Measurements from ENCODE around the gene MYMK. TPM values are rescaled to one million over a fixed set of nuclear protein-coding genes. Genes with fewer than 3 reads are reported as not detected.
A peak's percentile ranks its signal among the peaks of the same experiment; 100 is the strongest.

The MYMK gene
- total RNA-seq, 1 experiment from 2014 or later = not detected

DNA sequence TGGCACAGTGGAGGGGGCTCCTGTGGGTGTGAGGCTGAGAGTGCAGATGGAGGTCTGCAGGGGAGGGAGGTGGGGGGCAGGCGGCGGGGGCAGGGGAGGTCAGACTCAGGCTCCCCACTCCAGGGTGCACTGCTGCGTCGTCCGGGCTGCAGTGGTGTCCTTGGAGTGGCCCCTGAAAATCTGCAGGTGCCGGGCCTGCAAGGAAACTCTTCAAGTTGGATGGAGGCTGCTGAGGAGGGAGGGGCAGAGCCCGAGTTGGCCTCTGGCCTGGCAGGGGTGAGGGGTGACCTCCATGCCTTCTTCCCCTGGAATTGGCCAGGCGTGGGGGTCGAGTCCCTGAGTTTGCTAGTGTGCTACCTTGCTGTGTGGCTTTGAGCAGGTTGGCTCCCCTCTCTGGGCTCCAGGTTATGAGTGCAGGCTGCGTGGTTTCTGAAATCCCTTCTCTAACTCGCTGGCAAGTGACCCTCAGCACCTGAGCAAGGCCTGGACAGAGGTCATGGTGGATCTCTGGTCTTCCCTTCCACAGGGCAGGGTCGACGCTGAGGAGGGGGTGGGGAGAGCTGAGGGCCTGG lies 10.6 kb upstream of the MYMK start:
- DNase-seq (ENCODE audit: low spot score) = no peak

- DNase-seq (ENCODE audit: low spot score) = peak; percentile 22
Observed at GRCh38 chr9:133534346-133535291, 9.9 kb upstream of the MYMK start, which contains the start of gene ADAMTSL2. Gene ADAMTSL2 (plus strand): TSS chr9:133534704. CDS start chr9:133536713, 2,009 bp downstream.

- no peak for DNase-seq (ENCODE audit: low spot score)
Observed at GRCh38 chr9:133533857-133534256, 9.1 kb upstream of the MYMK start.

- peak; percentile 91 for DNase-seq (ENCODE audit: low spot score)
Observed at GRCh38 chr9:133532937-133533668, 8.3 kb upstream of the MYMK start.

GRCh38 chr9:133531293-133531692 lies 6.5 kb upstream of the MYMK start:
- no peak for DNase-seq (ENCODE audit: low spot score)

GRCh38 chr9:133529874-133530273 lies 5.1 kb upstream of the MYMK start:
- DNase-seq (ENCODE audit: low spot score) = no peak

DNA sequence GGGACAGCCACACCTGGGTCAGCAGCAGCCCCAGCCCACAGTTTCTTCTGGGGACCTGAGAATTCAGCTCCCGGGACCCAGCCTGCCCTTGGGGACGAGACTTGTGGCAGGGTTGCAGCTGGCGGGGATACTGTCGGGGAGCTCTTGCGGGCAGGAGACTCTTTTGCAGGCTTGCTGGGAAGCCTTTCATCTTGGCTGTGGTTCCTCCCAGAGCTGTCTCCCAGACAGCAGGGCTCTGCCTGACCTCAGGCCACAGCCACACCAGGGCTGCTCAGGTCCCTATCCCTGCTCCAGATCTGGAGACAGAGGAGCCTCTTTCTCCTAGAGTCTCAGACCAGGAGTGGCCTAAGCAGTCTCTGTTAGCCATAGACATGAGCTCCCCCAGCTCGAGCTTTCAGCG lies 4.7 kb upstream of the MYMK start:
- DNase-seq (ENCODE audit: low spot score) = no peak

DNA sequence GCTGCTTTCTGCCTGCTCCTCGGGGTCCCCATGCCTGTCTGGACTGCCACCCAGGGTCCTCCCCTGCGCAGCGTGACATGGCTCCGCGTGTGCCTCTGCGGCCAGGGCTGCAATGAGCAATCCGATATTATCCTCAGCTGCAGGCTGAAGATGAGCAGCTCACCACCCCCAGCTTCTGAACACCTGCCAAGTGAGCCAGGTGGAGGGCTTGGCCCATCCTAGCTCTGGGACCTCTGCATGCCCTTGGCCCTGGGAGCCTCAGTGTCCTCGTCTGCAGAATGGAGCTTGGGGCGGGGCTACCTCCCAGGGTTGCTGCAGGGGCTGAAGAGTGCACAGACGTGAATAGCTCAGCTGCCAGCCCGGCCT lies 4.1 kb upstream of the MYMK start:
- DNase-seq (ENCODE audit: low spot score) = no peak

- no peak for DNase-seq (ENCODE audit: low spot score)
Observed at GRCh38 chr9:133528001-133528875, 3.5 kb upstream of the MYMK start.

- DNase-seq (ENCODE audit: low spot score) = no peak
Observed at GRCh38 chr9:133527444-133527920, 2.7 kb upstream of the MYMK start.

DNA sequence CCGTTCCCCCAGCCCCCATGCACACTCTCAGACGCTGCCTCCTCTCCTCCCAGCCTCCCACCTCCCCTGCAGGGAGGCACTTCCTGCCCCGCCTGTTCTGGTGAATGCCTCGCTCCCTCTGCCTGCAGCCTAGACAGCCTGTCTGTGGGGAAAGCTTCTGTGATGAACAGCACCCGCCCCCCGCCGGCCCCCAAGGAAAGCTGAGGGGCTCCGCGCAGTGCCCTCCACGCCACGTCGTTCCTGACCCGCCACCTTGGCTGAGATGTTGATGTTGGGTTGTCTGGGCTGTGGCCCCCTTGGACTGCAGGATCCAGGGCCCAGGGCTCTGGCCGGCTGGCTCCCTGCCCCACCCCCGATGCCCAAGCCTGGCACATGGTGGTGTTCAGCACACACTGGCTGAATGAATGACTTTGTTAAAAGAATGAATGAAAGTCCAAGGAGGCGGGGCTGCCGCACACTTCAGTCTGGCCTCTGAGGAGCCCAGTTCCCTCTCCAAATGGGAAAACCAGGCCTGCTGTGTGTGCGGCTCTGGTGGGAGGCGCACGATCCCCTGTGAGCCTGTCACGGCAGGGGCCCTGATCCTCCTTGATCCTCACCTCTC lies 2.1 kb upstream of the MYMK start:
- no peak for DNase-seq (ENCODE audit: low spot score)

DNA sequence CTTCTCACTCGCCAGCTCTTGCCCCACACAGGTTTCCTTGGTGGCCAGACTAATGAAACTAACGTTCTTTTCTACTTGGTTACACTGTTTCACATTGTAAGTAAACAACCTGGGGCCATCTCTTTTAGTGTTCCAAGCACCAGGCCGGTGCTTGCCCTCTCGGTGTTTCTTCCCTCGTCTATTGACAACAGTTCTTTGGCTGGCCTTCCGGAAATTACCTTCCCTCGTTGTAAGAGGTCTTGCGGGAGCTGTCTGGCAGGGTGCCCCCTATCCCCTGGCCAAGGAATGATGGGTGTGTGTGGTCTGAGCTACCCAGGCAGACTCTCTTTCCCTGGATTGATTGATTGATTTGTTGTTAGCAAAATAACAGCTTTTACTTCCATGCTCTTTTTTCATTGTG lies 918 bp upstream of the MYMK start:
- DNase-seq (ENCODE audit: low spot score) = no peak

- no peak for DNase-seq (ENCODE audit: low spot score)
Observed at GRCh38 chr9:133524146-133524545, 613 bp downstream of the MYMK start.

- no peak for DNase-seq (ENCODE audit: low spot score)
Observed at GRCh38 chr9:133523106-133523505, 1.7 kb downstream of the MYMK start.

DNA sequence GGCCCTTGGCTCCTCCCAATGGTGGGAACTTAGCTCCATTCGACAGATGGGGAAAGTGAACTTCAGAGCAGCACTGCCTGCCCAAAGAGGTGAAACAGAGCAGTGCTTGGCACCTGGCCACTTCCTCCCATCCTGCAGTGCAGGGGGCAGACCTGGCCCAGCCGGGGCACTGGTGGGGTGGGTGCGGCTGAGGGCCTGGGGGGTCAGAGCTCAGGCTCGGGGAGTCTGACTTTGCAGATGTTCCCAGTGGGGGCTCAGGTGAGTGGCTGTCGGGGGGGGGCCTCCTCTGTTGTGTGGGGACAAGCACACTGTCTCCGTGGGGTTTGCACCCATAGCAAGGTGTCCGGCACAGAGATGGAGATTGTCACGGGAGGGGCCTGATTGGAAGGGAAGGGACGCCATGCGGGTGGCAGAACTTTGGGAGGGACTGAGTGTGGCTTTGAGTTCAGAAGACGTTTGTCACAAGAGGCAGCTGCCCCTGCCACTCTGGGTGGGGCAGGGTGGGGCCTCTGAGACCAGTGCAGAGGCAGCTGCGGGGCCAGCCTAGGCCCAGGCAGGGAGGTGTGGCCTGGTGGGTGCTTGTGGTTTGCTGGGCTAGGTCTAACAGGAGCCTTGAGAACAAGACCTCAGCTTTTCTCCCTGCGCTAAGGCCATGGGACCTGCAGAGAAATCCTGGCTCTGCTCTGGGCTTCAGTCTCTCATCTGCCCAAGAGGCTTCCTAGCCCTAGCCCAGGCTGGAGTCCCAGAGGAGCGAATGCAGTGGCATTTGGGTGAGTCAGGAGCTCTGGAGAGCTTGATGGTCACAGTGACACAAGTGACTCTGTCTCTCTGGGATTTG lies 2.5 kb downstream of the MYMK start:
- DNase-seq (ENCODE audit: low spot score) = no peak

DNA sequence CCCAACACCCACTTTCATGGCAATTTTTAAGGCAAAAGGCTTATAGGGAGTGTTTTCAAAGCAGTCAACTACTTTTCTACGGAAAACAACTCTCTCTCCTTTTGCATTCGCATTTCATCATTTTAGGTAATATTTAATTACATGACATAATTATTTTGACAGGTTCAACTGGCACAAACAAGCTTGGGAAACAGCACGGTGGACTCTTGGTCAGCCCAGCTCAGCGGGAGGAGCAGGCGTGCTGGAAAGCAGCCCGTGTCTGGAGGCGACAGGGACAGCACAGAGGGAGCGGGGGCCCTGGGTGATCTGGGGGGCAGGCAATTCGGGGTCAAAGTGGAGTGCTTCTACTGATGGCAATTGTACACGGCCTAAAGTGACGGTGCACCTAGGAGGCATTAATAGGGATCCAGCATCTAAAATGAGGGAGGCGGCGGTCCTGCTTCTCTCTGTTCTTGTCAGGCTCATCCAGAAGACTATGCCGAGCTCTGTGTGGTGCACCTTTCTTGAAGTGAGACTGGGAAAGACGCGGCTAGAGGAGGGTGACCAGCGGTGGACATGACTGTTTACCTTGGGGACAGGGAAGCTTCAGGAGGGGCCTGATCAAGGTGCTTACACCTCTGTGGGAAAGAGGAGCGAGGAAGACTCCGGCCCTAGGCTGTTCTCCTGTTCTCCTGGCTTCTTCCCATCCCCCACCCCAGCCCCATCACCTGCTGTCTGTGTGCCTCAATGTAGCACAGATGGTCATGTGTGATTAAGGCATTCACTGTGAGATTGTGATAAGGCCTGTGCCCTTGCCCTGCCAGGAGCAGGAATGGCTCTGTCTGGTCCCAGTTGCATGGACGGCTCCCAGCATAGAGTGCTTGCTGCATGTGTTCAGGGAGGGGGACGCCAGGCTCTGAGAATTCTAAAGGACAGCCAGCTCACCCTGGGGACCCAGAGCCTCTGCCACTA lies 3.4 kb downstream of the MYMK start:
- DNase-seq (ENCODE audit: low spot score) = no peak

GRCh38 chr9:133520121-133520835 lies 4.5 kb downstream of the MYMK start:
- no peak for DNase-seq (ENCODE audit: low spot score)

DNA sequence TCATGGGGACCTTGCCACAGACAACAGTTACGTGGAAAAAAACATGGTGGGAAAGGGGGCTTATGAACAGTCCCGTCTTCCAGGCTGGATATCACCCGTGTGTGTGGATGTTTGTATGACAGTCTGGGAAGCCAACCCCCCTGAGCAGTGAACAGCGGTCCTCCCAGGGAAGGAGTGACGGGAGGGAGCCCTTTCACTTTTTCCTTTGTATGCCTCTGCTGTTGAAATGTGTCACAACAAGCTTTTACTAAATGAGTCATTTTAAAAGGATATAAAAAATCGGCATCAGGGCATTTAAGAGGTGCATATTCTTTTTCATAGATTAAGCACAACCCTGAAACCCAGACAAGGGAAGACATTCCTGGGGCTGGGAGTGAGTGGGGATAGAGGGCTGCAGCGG lies 5.1 kb downstream of the MYMK start:
- DNase-seq (ENCODE audit: low spot score) = no peak

Data from HT-29 (cell line).